PC-3 (cell line): ENCODE data around the gene KRT2.

Experiments used
- CTCF ChIP-seq: fragments of 300-600 bp; sonication (generic); conservative IDR thresholded peaks from 2 replicates; pipeline ENCODE4 v1.5.1; 2017; ENCODE audit warnings: antibody characterized with exemption, low read depth, mild to moderate bottlenecking, low read length
- EZH2 ChIP-seq: fragments of 300-600 bp; sonication (generic); IDR thresholded peaks from one replicate; pipeline ENCODE4 v1.6.1; 2017; ENCODE audit warnings: antibody characterized with exemption, mild to moderate bottlenecking, low read length; ENCODE audit not compliant: unreplicated experiment

- TF ChIP-seq CTCF = no peak
- TF ChIP-seq EZH2 = no peak
These were observed 33.1 kb downstream of the KRT2 start for GRCh38 chr12:52618866-52619265.
